Measurements from ENCODE around the gene DYNLT3. TPM values are rescaled to one million over a fixed set of nuclear protein-coding genes. Genes with fewer than 3 reads are reported as not detected.

Gene DYNLT3, protein sequence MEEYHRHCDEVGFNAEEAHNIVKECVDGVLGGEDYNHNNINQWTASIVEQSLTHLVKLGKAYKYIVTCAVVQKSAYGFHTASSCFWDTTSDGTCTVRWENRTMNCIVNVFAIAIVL
- total RNA-seq, result 38.3 and 43.4 TPM in 2 replicates

DNA sequence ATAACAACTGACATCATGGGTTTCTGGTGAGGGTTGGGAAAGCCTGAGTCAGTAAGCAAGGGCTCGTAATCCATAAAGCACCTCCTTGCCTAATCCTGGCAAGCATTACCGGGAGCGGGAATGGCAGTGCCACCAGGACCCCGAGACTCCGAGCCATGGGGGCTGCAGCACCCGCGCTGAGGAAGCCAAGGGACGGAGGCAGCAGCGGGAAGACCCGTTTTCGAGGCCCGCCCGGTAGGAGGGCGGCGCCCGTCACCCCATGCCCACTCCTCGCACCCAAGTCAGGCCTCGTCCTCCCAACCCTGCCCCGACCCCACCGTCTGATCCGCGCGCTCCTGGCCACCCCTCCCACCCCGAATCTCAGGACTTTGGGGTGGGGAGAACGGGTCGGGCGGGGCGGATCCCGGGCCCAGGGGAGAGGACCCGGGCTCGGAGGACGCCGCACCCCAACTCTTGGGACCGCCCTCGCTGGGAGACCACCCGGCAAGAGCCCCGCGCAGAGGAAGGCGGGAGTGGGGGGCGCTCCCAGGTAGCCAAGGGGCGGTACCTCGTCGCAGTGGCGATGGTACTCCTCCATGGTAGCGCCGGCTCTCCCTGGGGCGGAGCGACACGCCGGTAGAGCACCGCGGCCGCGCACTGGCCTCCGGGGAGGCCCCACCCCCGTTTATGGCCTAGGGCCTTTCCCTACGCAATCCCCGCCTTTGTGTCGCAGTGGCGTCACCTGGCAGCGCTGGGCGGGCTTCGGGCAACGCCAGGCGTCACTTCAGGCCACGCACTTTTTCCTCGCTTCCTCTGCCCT is at the start of gene DYNLT3:
Gene DYNLT3, minus strand, starts transcription at position 638 of the 799 bp plus-strand sequence. Its CDS starts 61 bp downstream, at position 577.

Small RNAs within 50 kb of the gene (small RNA-seq; reads per million reads assigned to genes)
- gene RNU6-49P, result not detected

Other genes with a start within 250 kb of the DYNLT3 start
- under 0.01 and 0.07 TPM in 2 replicates for gene XK, start 161.8 kb downstream of the DYNLT3 start, total RNA-seq
- not detected in 2 replicates for gene CYBB, start 67.5 kb downstream of the DYNLT3 start, total RNA-seq
- gene SYTL5, start 159.0 kb upstream of the DYNLT3 start, total RNA-seq, result under 0.01 TPM in 1 of 2 replicates, not detected in the other

Measured in thoracic aorta endothelial cell (primary cell).